Measurements from ENCODE around the gene ABCA4.
"Not testable (repeated sequence)": the region's sequence is repeated elsewhere in the genome, so short reads cannot be mapped to it uniquely, and the experiment has no call there.

ABCA4 gene

GRCh38 chr1:94120991-94121390 lies at the start of gene ABCA4:
ABCA4 (minus strand) TSS chr1:94121148; CDS start chr1:94121045, 103 bp downstream.
- DNase-seq, result no peak

GRCh38 chr1:94169126-94169525 lies 48.2 kb upstream of the ABCA4 start:
- no peak for DNase-seq

- no peak for DNase-seq
Observed at GRCh38 chr1:94165843-94166242, 44.9 kb upstream of the ABCA4 start.

- not testable (repeated sequence) for DNase-seq
Observed at GRCh38 chr1:94164885-94165284, 43.9 kb upstream of the ABCA4 start.

- not testable (repeated sequence) for DNase-seq
Observed at GRCh38 chr1:94164121-94164520, 43.2 kb upstream of the ABCA4 start.

GRCh38 chr1:94163249-94163648 lies 42.3 kb upstream of the ABCA4 start:
- not testable (repeated sequence) for DNase-seq

- DNase-seq, result no peak
Observed at GRCh38 chr1:94160811-94161210, 39.9 kb upstream of the ABCA4 start.

- no peak for DNase-seq
Observed at GRCh38 chr1:94156096-94156625, 35.2 kb upstream of the ABCA4 start.

GRCh38 chr1:94154989-94155388 lies 34.0 kb upstream of the ABCA4 start:
- DNase-seq, result no peak

GRCh38 chr1:94153133-94153532 lies 32.2 kb upstream of the ABCA4 start:
- DNase-seq, result no peak

- not testable (repeated sequence) for DNase-seq
Observed at GRCh38 chr1:94149166-94149565, 28.2 kb upstream of the ABCA4 start.

GRCh38 chr1:94146273-94146672 lies 25.3 kb upstream of the ABCA4 start:
- no peak for DNase-seq

- no peak for DNase-seq
Observed at GRCh38 chr1:94144836-94145235, 23.9 kb upstream of the ABCA4 start.

GRCh38 chr1:94143809-94144176 lies 22.8 kb upstream of the ABCA4 start:
- DNase-seq, result peak; percentile 54

- DNase-seq, result no peak
Observed at GRCh38 chr1:94143173-94143808, 22.3 kb upstream of the ABCA4 start.

GRCh38 chr1:94142583-94142982 lies 21.6 kb upstream of the ABCA4 start:
- no peak for DNase-seq

GRCh38 chr1:94142022-94142421 lies 21.1 kb upstream of the ABCA4 start:
- no peak for DNase-seq

GRCh38 chr1:94132111-94132510 lies 11.2 kb upstream of the ABCA4 start:
- no peak for DNase-seq

- no peak for DNase-seq
Observed at GRCh38 chr1:94130851-94131595, 10.1 kb upstream of the ABCA4 start.

GRCh38 chr1:94126651-94127050 lies 5.7 kb upstream of the ABCA4 start:
- no peak for DNase-seq

- DNase-seq, result no peak
Observed at GRCh38 chr1:94125551-94126514, 4.9 kb upstream of the ABCA4 start.

GRCh38 chr1:94124538-94124937 lies 3.6 kb upstream of the ABCA4 start:
- no peak for DNase-seq

Data from NCI-H510A (cell line).